Prostate gland (tissue), 2 donors: ENCODE data around the gene SLAMF6. TPM values are rescaled to one million over a fixed set of nuclear protein-coding genes. Genes with fewer than 3 reads are reported as not detected.
"Not testable (repeated sequence)": the region's sequence is repeated elsewhere in the genome, so short reads cannot be mapped to it uniquely, and the experiment has no call there.

ENCODE experiments used
- DNase-seq: peaks from one replicate; pipeline ENCODE4 v3.0.0-alpha.2; 2019; ENCODE audit warnings: low spot score
- H3K27ac ChIP-seq, 2 donors: fragments of 200-600 bp; sonication (generic); 2 replicates each; pipeline ENCODE4 v1.5.1; 2017 to 2019
- H3K27me3 ChIP-seq: fragments of 200-600 bp; sonication (generic); replicated peaks from 2 replicates; pipeline ENCODE4 v1.5.1; 2019; ENCODE audit not compliant: insufficient read depth
- H3K36me3 ChIP-seq, 2 donors: fragments of 200-600 bp; sonication (generic); 1 replicate in 1 of 2; 2 replicates in 1 of 2; pipeline versions ENCODE4 v1.5.1 to v1.8.1; 2017 to 2019
- H3K4me1 ChIP-seq: fragments of 200-600 bp; sonication (generic); replicated peaks from 2 replicates; pipeline ENCODE4 v1.5.1; 2019
- H3K4me3 ChIP-seq, 2 donors: fragments of 200-600 bp; sonication (generic); 2 replicates each; pipeline ENCODE4 v1.5.1; 2017 to 2019
- H3K9me3 ChIP-seq: fragments of 200-600 bp; sonication (generic); 2 replicates; pipeline ENCODE4 v1.5.1; 2017
- POLR2A ChIP-seq: fragments of 450-650 bp; IDR thresholded peaks from one replicate; pipeline ENCODE4 v1.6.1; 2016; ENCODE audit warnings: antibody characterized with exemption, mild to moderate bottlenecking
- POLR2AphosphoS5 ChIP-seq: sonication (generic); formaldehyde crosslinking; IDR thresholded peaks from one replicate; pipeline ENCODE4 v1.6.1; 2017; ENCODE audit warnings: antibody characterized with exemption
- WGBS: methylation state at CpG from one replicate; pipeline ENCODE4 v1.1.5; 2018; 5-methylcytosine and 5-hydroxymethylcytosine counted together
- intact Hi-C: fragments of 100-400 bp; cut with DNase I; formaldehyde crosslinking; loops from one replicate; pipeline ENCODE4 v1.14.2; 2022
- total RNA-seq, 2 donors: library from RNA; depleted of rRNA; stranded (reverse); fragments of >200 nt; gene quantifications; one replicate each; pipeline ENCODE4 v1.1.0, GENCODE V29; 2016
- TF ChIP-seq, protein P1 (sequence below), 4 experiments: fragments of 200-600 bp in 2 of 4; fragments of 450-650 bp in 2 of 4; sonication (generic) in 2 of 4; IDR thresholded peaks; 1 replicate in 3 of 4; 2 replicates in 1 of 4; pipeline ENCODE4 v1.5.1; 2016 to 2019; ENCODE audit warnings: antibody characterized with exemption in 4 of 4, mild to moderate bottlenecking in 2 of 4, moderate library complexity in 2 of 4

Gene SLAMF6
- total RNA-seq, 2 donors from 2014 or later: 0.64 to 1.4 TPM

DNA sequence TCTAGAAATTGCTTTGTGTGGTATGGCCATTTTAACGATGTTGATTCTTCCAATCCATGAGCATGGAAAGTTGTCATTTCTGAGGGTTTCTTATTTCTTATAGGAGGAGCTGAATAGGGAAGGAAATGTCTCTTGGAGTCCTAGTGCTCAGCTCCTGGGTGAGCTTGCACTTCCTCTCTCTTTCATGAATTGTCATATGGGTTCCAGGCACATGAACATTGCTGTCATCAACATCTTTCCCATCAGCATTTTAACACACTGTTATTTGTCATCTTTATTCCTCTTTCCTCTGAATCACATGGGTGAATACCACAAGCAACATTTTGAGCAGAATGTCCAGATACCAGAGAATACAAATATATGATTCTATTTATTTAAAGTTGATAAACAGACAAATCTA lies 23.4 kb downstream of the SLAMF6 start:
- H3K27ac ChIP-seq: no peak overlapping the region
- no peak for DNase-seq
- no peaks in the 10 kb centered on the region for H3K36me3 ChIP-seq
- TF ChIP-seq POLR2A (no peak), POLR2AphosphoS5 (no peak)
- TF ChIP-seq, protein P1, sequence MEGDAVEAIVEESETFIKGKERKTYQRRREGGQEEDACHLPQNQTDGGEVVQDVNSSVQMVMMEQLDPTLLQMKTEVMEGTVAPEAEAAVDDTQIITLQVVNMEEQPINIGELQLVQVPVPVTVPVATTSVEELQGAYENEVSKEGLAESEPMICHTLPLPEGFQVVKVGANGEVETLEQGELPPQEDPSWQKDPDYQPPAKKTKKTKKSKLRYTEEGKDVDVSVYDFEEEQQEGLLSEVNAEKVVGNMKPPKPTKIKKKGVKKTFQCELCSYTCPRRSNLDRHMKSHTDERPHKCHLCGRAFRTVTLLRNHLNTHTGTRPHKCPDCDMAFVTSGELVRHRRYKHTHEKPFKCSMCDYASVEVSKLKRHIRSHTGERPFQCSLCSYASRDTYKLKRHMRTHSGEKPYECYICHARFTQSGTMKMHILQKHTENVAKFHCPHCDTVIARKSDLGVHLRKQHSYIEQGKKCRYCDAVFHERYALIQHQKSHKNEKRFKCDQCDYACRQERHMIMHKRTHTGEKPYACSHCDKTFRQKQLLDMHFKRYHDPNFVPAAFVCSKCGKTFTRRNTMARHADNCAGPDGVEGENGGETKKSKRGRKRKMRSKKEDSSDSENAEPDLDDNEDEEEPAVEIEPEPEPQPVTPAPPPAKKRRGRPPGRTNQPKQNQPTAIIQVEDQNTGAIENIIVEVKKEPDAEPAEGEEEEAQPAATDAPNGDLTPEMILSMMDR (IDR thresholded peaks at IDR 0.05): no peak
- no peak overlapping the region for H3K4me3 ChIP-seq
- intact Hi-C loops: no loop called here
- no peaks in the 10 kb centered on the region for H3K9me3 ChIP-seq
- H3K27me3 ChIP-seq: no peaks in the 10 kb centered on the region
- H3K4me1 ChIP-seq: no peaks in the 10 kb centered on the region
- 96% methylated on average over 1 of the region's 1 CpG for WGBS

- H3K4me1 ChIP-seq, intact Hi-C loops, H3K27ac ChIP-seq, H3K4me3 ChIP-seq, DNase-seq, H3K9me3 ChIP-seq, H3K36me3 ChIP-seq, H3K27me3 ChIP-seq: not testable (repeated sequence)
- 85% methylated on average over 3 of the region's 3 CpGs for WGBS
Observed at GRCh38 chr1:160498301-160499065, 24.6 kb downstream of the SLAMF6 start.

GRCh38 chr1:160496334-160496733 lies 26.7 kb downstream of the SLAMF6 start:
- no peaks in the 10 kb centered on the region for H3K27me3 ChIP-seq
- TF ChIP-seq POLR2A (no peak), POLR2AphosphoS5 (no peak)
- TF ChIP-seq, protein P1 (IDR thresholded peaks at IDR 0.05): no peak
- DNase-seq: no peak
- no peaks in the 10 kb centered on the region for H3K36me3 ChIP-seq
- intact Hi-C loops: no loop called here
- no peaks in the 10 kb centered on the region for H3K4me1 ChIP-seq
- no peaks in the 10 kb centered on the region for H3K9me3 ChIP-seq
- WGBS: 91% methylated on average over 4 of the region's 4 CpGs
- no peak overlapping the region for H3K4me3 ChIP-seq
- no peak overlapping the region for H3K27ac ChIP-seq

DNA sequence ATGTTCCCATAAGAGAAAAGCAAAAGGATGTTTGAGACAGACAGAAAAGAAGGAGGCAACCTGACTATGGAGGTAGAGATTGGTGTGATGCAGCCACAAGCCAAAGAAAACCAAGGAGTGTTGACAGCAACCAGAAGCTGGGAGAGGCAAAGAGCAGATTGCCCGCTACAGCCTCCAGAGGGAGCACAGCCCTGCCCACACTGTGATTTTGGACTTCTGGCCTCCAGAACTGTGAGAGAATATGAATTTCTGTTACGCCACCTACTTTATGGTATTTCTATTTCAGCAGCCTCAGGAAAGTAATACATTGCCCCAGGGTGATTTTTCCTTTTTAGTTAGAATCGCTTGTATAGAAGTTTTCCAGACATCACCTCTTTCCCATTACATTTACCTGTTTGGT lies 28.4 kb downstream of the SLAMF6 start:
- no peaks in the 10 kb centered on the region for H3K4me1 ChIP-seq
- intact Hi-C loops: no loop called here

DNA sequence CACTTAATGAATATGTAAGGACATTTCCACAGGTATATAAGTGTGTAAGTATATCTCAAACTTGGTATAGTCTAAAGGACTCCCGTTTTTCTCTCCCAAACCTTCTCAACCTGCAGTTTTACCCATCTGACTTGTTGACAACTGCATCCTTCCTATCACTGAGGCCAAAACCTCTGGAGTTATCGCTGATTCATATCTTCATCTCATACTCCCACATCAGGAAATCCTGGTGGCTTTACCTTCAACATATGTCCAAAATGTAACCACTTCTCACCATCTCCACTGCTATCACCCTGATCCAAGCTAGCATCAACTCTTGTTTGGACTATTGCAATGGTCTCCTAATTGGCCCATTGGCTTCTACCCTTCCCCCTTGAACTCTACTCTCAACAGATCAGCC lies 30.4 kb downstream of the SLAMF6 start:
- Histone ChIP-seq H3K4me3 (no peak overlapping the region), H3K27me3 (peaks cover 3% of the 10 kb centered on the region), H3K4me1 (no peaks in the 10 kb centered on the region), H3K27ac (no peak overlapping the region), H3K9me3 (no peaks in the 10 kb centered on the region), H3K36me3 (no peaks in the 10 kb centered on the region)
- TF ChIP-seq, protein P1 (IDR thresholded peaks at IDR 0.05): no peak
- TF ChIP-seq POLR2AphosphoS5 (no peak), POLR2A (no peak)
- DNase-seq: no peak
- intact Hi-C loops: no loop called here
- 89% methylated on average over 2 of the region's 2 CpGs for WGBS

More for the DNA sequence above, 28.4 kb downstream of the SLAMF6 start:
- H3K27me3 ChIP-seq: peaks cover 3% of the 10 kb centered on the region
- no peak for DNase-seq
- 86% methylated on average over 3 of the region's 3 CpGs for WGBS
- no peak overlapping the region for H3K27ac ChIP-seq
- TF ChIP-seq POLR2A: no peak
- TF ChIP-seq, protein P1 (IDR thresholded peaks at IDR 0.05): no peak
- no peak for TF ChIP-seq POLR2AphosphoS5
- no peak overlapping the region for H3K4me3 ChIP-seq
- no peaks in the 10 kb centered on the region for H3K9me3 ChIP-seq
- H3K36me3 ChIP-seq: no peaks in the 10 kb centered on the region
